Measurements from ENCODE around the gene SPRR1A.
"Not testable (repeated sequence)": the region's sequence is repeated elsewhere in the genome, so short reads cannot be mapped to it uniquely, and the experiment has no call there.

The SPRR1A gene

DNA sequence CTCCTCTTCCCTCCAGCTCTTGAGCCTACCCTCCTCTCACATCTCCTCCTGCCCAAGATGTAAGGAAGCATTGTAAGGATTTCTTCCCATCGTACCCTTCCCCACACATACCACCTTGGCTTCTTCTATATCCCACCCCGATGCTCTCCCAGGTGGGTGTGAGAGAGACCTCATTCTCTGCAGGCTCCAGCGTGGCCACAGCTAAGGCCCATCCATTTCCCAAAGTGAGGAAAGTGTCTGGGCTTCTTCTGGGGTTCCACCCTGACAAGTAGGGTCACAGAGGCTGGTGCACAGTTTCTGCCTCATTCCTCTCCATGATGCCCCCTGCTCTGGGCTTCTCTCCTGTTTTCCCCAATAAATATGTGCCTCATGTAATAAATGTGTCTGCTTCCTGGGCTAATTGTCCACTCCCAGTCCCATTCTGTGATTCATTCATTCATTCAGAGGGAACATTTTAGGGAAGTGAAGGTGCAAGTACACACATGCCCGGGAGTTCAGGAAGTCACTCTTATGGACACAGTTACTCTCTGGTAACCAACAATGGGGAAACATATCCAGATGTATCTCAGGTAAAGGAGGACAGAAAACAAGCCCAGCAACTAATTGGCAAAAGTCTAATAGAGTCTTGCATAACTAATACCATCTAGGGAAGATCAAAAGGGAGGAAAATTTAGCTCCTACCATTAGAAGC, 11.5 kb upstream of the SPRR1A start:
- no peak for DNase-seq (ENCODE audit: low read depth)

DNA sequence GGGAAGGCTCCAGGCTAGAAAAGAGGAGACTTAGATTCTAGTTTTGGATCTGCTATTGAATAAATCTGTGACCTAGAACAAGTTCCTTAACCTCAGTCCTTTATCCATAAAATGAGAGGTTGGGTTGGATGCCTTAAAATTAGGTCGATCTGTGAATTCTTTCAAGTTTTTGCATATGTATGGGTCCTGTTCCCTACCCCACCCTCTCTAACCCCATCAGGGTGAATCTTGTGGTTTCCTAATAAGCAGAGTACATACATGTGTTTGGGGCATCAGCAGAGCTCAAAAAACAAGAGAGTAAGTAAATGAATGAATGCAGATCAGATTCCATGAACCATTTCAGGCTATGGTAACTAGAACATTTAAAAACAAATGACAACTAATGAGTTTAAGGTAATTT, 7.2 kb upstream of the SPRR1A start:
- no peak for DNase-seq (ENCODE audit: low read depth)

DNA sequence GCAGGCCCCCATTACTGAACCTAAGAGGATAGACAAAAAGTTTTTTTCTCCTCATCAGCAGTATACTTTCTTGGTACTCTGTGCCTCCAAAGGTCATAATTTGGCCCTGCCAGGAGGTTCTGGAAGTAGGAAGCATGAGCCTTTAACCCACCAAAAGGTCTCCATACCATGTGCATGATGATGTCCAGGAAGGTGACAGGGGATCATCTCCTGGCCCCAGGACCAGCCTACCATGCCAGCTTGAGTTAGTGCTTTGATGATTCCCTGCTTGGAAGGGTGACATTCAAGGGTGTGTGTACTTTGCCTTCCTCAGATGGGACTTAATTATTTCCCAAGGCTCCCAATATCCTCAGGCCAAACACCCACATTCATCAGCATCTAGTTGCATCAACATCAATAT, 6.3 kb upstream of the SPRR1A start:
- no peak for DNase-seq (ENCODE audit: low read depth)

DNA sequence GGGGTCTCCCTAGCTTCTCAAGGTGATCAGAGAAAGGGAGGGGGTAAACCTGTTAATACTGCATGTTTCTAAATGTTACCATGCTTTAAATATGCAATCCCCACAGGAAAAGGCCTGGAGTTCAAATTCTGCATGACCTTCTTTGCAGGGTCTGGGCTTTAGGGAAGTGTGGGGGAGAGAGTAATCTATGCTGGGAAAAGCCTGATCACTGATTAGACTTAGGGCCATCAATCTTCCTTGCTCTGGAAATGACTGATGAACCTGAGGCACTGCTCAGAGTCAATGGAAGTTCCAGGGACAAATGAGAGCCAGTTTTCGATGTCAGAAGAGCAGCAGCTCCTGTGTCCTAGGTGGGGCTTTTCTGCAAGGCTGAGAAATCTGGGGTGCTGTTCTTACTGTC, 3.2 kb upstream of the SPRR1A start:
- DNase-seq (ENCODE audit: low read depth), result no peak

DNA sequence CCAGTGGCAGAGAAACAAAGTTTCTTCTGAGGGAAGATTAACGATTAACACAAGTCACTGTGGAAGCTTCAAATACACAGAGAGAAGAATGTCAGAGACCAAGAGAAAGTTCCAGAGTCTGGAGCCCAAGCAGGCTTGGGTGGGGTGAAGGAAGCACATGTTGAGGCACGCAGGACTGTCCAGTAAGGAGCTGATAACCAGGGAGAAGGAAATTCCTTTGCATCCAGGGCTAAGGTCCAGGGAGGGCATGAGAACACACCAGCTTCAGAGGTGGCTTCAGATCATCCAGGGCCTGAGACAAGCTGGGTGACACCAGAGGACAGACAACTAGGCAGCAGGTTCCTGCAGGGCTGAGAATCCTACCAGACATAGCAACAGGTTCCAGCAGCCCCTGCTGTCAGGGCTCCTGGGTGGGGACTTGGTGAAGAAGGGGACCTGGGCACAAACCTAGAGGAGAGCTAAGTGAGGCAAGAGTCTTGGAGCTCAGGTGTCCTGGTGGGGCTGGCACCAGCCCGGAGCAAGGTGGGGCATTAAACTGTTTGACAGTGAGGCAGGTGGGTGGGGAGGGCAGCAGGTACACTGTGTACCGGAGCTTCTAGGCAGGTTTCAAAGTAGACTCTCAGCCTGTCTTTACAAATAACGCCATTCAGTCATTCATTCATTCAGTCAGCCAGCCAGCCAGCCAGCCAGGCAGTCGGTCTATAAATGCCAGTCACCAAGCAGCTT, 2.6 kb upstream of the SPRR1A start:
- no peak for DNase-seq (ENCODE audit: low read depth)

DNA sequence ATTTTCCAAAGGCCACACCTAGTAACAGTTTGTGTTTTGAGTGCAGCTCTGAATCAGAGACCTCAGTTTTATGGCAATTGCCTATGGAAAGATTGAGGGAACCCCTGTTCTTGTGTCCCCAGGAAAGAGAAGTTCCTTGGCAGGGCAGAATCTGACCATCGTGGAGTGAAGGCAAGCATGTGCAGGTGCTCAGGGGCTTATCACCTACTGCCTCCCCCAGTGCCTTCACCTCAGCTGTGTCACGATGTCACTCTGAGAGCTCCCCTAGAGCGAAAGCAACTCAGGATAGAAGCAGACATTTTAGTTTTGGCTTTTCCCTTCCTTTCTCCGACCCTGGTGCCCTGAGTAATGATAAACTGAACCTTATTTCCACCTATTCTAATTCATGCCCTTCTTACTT, 1.8 kb upstream of the SPRR1A start:
- DNase-seq (ENCODE audit: low read depth), result no peak

DNA sequence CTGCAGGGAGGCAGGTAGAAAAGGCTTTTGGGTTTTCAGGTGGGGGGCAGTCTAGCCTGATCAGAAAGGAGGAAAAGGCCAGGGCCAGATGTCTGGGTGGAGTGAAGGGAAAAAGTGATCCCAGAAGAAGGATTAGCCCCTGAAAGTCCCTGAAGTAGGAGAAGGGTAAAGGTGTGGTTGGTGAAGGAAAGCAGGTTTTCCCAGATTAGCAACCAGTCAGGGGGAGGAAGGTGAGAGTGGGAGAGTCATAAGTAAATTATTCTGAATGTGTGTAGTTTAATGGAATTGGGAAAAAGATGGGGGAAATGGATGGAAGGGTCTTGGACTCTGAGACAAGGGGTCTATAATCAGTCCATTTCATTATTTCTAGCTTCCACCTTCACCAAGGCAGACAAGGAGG, 647 bp upstream of the SPRR1A start:
- no peak for DNase-seq (ENCODE audit: low read depth)

DNA sequence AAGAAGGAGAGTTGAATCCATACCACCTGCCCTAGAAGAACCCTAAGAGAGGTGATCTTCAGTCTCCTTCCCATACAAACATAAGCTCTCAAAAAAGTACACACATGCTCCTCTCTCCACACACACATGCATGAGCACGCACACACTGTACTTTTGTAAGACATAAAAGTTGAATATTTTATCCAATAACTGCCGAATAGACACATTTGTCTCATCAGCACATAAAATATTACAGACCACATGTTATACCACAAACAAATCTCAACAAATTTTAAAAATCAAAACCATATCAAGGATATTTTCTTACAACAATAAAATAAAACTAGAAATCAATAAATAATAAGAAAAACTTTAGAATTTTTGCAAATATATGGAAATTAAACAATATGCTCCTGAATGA, 2.7 kb downstream of the SPRR1A start:
- no peak for DNase-seq (ENCODE audit: low read depth)

DNA sequence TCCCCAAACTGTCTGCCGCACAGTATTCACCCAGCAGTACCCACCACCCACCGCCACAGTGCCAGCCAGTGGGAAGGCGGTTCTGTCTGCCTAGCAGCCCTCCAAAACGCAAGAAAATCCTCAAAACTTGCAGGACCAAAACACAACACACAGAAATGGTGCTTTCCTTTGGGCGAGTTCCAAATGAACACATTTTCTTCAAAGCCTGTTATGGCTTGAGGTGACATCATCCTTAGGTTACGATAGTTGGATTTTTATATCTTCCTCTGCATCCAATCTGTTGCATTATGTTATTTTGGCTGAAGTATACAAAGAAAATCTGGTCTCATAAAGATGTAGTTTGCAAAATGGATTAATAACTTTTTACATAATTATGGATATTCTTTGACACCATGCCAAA, 9.3 kb downstream of the SPRR1A start:
- no peak for DNase-seq (ENCODE audit: low read depth)

DNA sequence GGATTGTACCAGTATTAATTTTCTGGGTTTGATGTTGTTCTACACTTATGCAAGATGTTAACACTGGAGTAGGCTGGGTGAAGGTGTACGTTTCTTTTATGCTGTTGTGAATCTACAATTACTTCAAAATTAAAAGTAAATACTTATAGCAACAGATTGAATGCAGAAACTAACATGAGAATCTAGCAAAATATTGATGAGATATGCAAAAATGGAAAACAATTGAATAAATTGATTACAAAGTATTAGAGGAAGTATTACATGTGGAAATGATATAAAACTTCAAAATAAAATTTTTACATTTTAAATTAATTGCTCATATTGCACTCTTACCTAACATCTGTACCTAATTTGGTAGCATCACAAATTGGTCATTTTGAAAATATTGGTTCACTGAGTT, 12.0 kb downstream of the SPRR1A start:
- no peak for DNase-seq (ENCODE audit: low read depth)

DNA sequence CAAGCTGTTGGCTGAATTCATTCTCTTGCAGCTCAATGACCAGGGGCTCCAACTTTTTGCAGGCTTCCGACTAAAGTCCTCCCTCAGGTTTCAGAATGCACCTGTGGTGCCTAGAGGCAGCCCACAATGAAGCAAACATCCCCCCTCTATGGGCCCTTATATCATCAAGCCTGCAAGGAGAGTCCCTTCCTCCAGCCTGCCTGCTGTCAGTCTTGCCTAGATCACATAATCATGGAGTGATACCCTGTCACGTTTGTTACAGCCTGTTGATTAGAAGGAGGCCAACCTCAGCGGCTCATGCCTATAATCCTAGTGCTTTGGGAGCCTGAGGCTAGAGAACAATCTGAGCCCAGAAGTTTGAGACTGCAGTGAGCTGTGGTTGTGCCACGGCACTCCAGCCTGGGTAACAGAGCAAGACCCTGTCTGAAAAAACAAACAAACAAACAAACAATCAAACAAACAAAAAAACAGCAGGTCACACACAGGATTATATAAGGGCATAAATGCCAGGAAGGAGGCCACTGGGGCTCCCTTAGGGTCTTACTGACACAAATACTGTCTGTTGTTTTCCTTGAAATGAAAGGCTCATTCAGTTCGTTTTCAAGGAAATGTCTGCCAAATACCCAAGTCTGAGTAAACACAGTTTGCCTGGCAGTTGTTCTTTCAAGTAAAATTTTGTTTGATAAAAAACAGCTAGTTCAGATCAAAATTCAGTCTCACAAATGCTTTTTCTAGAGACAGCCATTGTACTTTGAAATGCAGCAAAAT, 12.9 kb downstream of the SPRR1A start:
- DNase-seq (ENCODE audit: low read depth), result no peak

DNA sequence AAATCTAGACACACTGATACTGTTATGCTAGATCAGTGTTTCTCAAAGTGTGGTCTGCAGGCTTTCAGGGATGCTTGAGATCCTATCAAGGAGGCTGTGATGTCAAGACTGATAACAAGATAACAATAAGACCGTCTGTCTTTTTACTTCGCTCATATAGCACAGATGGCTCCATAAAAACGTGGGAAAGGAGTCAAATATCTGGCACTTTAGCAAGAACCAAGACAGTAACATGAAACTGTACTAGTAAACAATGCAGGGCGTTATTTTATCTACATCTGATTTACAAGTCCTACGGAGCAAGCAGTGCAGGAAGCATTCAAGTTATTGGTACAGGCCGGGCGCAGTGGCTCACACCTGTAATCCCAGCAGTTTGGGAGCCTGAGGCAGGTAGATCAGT, 14.0 kb downstream of the SPRR1A start:
- DNase-seq (ENCODE audit: low read depth), result no peak

DNA sequence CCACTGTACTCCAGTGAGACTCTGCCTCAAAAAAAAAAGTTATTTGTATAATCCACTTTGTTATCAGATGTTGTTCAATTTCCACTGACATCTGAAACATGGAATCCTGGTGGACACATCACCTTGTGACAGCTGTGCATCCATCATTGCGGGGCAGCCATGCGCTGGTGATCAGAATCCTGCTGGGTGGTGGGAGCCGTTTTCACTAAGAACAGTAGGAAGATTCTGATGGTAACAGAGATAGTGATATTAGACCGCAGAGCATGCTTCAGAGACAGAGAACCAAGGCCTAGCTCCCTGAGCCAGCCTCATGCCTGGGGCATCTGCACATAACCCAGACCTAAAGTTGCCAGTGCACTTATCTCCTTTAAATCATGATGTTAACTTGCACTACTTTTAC, 14.6 kb downstream of the SPRR1A start:
- DNase-seq (ENCODE audit: low read depth), result no peak

DNA sequence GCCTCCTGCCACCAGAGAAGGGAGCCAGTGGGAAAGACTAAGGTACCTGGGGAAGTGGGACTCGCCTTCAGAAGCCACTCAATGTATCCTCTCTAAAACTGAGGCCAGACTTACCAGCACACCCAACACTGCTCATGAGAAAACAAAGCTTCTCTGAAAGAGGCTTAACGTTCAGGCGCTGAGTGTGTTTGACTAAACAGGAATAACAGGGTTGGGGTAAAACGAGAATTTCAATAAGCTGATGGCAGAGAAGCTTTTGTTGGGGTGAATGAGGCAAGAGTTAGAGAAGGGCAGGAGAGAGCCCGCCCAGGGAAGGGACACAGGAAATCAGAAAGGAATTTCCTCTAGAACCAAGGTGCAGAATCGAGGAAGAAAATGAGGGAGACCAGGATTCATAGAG, 15.9 kb downstream of the SPRR1A start:
- no peak for DNase-seq (ENCODE audit: low read depth)

DNA sequence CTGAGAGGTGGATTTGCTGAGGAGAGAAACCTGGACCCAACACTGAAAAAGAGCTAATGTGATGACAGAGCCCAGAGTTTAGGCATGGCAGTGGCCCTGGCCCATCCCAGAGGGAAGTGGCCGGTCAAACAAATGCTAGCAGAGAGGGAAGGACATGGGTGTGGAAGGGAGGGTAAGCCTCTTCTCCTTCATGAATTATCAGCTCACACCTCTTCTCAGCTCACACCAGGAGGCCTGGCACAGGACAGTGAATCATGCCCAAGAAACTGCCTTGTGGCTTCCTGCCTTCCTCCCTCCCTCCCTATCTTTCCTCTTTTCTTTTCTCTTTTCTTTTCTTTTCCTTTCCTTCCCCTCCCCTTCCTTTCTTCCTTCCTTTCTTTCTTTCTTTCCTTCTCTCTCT, 16.4 kb downstream of the SPRR1A start:
- DNase-seq (ENCODE audit: low read depth), result no peak

DNA sequence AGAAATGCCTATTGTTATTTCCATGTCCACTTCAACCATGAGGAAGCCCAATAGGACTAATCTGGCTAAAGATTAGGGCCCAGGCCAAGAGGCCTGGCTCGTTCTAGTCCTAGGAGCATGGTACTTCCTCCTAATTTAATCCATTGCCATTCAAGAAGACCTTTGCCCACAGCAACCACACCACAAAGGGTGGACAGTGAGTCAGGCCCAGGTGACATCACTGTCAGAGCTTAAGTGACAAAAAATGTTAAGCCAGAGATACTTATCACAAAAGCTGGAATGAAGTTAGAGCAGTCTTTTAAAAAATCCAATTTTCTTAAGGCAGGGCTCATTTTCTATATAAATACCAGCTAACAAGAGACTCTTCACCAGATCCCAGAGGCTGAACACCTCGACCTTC, 17.5 kb downstream of the SPRR1A start, which contains the start of gene SPRR3:
TSS of gene SPRR3 (plus strand) at position 368 of the 400 bp plus-strand sequence. CDS start 1,272 bp downstream, outside the sequence.
- no peak for DNase-seq (ENCODE audit: low read depth)

DNA sequence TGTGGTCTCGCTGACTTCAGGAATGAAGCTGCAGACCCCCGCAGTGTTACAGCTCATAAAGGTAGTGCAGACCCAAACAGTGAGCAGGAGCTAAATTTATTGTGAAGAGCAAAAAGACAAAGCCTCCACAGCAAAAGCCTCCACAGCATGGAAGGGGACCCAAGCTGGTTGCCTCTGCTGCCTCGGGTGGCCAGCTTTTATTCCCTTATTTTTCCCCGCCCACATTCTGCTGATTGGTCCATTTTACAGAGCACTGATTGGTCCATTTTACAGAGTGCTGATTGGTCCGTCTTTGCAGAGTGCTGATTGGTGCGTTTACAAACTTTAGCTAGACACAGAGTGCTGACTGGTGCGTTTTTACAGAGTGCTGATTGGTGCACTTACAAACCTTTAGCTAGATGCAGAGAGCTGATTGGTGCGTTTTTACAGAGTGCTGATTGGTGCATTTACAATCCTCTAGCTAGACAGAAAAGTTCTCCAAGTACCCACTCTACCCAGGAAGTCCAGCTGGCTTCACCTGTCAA, 27.4 kb downstream of the SPRR1A start:
- DNase-seq (ENCODE audit: low read depth), result not testable (repeated sequence)

DNA sequence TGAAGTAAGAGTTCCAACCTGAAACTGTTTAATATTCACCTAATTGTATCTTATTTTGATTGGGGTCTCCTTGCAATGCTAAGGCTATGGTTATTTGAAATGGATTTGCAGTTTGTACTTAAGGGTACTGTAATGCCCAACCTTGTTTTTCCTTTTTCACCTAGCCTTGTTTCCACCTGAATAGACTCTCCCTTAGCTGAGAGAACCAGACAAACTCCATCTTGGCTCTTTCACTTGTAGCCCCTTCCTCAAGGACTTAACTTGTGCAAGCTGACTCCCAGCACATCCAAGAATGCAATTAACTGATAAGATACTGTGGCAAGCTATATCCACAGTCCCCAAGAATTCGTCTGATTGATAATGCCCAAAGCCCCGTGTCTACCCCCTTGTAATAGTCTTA, 37.9 kb downstream of the SPRR1A start:
- not testable (repeated sequence) for DNase-seq (ENCODE audit: low read depth)

DNA sequence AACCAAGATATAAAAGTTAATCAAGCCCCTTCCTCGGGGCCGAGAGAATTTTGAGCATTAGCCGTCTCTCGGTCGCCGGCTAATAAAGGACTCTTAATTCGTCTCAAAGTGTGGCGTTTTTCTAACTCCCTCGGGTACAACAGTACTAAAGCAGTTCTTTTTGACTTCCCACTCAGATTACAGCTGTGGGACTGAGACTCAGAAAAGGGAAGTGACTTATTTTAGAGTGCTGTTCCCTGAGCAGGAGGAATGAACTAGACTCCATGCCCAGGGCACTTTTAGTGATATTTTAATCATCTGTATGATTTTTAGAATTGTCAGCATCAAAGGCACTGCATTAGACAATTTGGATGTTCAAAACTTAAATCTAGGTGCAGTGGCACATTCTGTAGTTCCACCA, 38.5 kb downstream of the SPRR1A start:
- not testable (repeated sequence) for DNase-seq (ENCODE audit: low read depth)

DNA sequence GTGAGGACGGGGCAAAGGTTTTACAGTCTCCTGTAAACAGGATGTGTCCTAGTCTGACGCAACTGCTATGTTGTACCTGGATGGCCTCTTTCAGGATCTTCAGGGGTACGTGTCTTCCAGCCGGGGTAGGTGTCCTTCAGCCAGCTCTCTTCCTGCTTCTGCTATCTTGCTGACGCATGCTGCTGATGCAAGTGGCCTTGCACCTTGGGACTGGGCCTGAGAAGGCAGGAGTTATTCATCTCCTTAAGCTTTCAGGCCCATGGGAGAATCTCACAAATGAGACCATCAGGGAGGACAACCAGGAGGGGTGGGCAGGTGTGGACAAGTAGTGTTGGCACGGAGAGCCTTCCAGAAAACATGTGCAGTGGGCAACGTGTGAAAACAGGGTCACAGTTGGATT, 39.2 kb downstream of the SPRR1A start:
- DNase-seq (ENCODE audit: low read depth), result no peak

DNA sequence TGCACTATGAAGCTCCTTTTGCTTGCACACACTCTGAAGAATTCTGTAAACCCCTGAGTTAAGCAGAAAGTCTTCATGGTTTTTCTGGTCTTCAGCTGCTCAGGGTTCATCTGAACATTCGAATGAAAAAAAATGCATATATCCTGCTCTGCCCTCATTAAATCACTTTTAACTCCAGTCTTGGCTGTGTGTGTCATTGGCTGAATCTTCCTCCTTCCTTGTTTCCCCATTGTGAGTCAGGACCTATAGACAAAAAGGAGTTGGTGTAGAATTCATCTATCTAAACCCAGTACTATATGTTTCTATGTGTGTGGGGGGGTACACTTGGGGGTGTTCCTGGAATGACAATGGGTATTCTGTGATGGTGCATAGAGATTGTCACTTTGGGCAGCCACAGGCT, 40.5 kb downstream of the SPRR1A start:
- no peak for DNase-seq (ENCODE audit: low read depth)

DNA sequence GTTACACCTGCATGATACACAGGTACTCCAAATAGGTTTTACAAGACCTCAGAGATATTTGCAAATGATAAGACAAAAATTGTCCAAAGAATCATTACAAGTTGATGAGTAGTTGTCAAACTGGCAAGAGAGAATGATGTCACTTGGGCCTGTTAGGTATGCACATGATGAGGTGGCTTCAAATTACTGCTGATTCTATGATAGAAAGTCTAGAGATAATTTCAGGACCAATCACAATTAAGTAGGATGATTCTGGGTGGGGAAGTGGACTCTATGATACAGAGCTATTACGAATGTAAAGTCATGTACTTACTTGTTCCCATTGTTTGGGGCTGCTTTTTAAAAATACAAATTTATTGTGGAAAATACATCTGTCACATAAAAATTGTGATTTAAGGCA, 41.9 kb downstream of the SPRR1A start:
- DNase-seq (ENCODE audit: low read depth), result no peak

DNA sequence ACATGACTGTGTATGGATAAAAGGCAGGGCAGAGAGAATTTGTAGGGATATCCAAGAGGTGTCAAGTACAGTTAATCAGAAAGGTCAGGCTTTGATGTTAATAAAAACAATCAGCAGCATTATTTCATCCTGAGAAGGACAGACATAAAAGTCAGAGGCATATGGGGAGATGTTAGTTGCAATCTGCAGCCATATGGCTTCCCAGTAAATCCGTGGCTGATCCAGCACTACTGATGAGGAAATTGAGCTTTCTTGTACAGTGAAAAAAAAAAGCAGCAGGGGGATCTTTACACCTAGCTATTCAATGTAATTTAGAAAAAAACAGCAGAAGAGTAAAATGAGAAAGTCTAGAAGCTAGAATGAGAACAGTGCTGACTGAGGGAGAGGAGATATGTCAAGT, 44.9 kb downstream of the SPRR1A start:
- no peak for DNase-seq (ENCODE audit: low read depth)
